Pulmonary artery endothelial cell (primary cell): ENCODE results near the gene ETS1. TPM values are rescaled to one million over a fixed set of nuclear protein-coding genes. Genes with fewer than 3 reads are reported as not detected.

Experiments used
- DNase-seq: peaks from one replicate; pipeline ENCODE4 v3.0.0-alpha.2; 2011; ENCODE audit warnings: low read depth, low spot score
- total RNA-seq: library from RNA; depleted of rRNA; stranded (reverse); fragments of >200 nt; gene quantifications from 2 replicates; pipeline ENCODE4 v1.2.3, GENCODE V29; 2014

ETS1 gene
- total RNA-seq, 1 donor from 2014 or later: 89.8 TPM

GRCh38 chr11:128521682-128522054 lies 65.7 kb downstream of the ETS1 start:
- DNase-seq: no peak

GRCh38 chr11:128520888-128521681 lies 66.3 kb downstream of the ETS1 start:
- no peak for DNase-seq

- no peak for DNase-seq
Observed at GRCh38 chr11:128520206-128520887, 67.0 kb downstream of the ETS1 start.

- no peak for DNase-seq
Observed at GRCh38 chr11:128519338-128519737, 68.0 kb downstream of the ETS1 start.

GRCh38 chr11:128518493-128519207 lies 68.7 kb downstream of the ETS1 start:
- no peak for DNase-seq

- DNase-seq: no peak
Observed at GRCh38 chr11:128517451-128518230, 69.7 kb downstream of the ETS1 start.

DNA sequence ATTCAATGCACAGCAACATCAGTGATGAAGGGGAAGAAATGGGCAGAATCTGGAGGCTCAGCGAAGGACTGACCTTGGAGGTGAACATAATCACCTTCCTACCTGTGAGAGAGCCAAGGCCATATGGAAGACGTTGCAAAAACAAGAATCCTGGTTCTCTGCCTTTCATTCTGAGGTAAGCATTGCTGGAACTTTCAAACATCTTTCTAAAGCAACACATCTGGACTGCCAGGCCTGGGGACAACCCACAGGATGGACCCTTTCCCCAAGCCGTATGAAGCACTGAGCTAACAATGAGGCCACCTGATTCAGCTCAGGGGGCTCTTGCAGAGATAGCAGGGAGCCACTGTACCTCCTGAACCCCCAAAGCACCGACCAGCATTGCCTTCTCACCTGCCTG lies 70.5 kb downstream of the ETS1 start:
- no peak for DNase-seq

GRCh38 chr11:128515826-128516778 lies 71.3 kb downstream of the ETS1 start:
- DNase-seq: no peak

DNA sequence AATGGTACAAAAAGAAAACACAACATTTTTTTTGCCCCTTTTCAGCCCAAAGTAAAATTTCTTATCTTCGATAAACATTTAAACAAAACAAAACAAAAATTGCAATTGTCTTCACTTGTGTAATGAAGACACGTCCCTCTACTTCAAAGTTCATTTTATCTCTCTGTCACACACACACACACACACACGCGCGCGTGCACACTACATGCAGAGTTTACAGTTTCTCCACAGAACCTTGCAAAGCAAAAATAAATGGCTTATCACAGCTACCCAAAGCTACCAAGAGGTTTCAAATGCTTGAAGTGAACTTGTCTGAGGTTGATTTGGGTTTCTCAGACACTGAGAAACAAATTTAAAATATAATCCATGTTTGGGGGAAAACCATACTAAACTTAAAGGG lies 72.3 kb downstream of the ETS1 start:
- DNase-seq: no peak

DNA sequence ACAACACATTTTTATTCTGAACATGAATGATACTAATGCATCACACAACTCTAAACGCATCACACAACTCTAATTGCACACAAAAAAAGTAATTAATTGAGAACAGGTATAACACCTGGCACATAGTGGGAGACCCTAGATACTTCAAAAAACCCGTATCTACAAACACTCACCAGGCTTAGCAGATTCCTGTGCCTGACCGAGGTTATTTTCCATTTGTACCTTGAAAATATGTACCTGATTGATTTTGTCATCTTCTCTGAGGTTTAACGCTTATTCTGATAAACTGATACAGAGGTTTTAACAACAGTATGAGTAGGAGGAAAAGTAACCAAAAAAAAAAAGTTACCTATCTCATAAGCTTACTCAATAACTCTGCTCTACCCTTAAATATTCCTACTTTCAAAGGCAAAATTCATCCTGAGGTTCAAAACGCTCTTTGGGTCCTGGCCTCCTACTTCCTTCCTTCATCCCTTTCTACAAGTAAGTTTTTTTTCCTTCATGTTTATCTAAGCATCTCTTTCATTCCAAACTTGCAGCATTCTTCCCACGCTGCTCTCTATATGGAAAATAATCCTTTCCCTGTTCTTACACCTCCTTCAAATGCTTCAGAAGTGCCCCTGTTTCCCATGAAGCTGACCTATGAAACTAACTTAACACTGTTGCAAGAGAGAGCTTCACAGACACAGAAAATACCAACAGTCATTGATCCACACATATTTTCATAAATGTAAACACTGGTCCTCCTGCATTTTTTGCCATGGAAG lies 73.3 kb downstream of the ETS1 start:
- no peak for DNase-seq

- no peak for DNase-seq
Observed at GRCh38 chr11:128512474-128512996, 74.8 kb downstream of the ETS1 start.

- no peak for DNase-seq
Observed at GRCh38 chr11:128511712-128512111, 75.6 kb downstream of the ETS1 start.

DNA sequence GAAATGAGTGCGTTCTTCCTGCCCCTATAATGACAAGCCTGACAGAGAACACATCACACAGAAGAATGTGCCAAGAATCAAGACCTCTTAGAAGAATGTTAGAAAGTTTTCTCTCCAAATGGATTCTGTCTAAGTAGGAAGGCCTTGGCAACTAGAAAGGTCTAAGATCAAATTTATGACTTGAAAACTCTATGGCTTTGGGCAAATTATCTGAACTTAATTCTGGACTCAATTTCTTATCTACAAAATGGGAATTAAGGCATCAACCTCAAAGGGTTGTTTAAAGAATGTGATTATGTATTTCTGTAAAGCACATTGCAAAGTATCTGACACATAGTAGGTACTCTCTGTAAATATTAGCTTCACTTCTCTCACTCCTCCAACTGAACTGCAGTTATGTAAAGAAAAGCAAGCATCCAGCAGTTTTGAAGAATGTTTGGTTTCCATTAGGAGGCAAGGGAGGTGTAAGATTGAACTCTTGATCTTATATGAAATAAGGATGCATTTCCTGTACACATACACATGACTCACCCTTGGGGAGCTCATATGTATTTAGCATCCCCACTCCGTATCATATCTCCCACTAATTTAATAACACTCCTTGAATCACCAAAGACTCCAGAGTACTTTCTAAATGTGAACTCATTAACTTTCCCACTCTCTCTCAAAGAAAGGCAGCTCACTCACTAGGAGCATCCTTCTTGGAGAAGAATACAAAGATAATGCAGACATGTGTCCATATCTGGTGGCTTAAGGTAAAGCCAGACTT lies 77.6 kb downstream of the ETS1 start:
- no peak for DNase-seq

DNA sequence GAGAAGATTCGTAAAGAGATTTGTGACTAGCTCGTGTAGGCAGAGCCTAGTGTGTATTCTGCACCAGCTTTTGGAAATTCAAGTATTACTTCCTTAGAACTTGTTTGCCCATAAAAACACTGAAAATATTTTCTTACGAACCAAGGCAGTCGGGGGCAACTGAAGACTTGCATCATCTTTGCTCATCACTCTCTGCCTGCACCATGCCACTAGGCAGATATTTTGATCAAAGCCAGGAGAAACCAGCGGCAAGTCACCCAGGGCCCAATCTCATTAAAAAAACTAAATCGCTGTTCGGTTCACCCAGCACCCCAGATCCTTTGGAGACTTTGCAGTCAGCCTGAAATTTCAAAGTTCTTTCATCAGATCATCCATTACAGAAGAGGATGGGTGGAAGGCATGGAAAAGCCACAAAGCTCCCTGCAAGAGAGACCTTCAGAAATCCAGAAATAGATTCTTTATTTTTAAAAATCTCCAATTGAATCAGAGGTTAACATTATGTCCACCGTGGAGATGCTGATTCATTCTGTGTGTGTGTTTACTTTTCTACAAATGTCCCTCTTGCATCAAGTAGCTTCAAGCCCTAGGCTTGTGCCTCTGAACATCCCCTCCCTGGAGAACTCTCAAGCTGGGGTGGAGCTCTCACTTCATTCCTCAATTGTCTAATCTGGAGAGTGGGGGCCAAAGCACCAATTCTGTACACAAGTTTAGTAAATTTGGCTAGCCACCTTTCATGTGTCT lies 78.4 kb downstream of the ETS1 start:
- DNase-seq: no peak

DNA sequence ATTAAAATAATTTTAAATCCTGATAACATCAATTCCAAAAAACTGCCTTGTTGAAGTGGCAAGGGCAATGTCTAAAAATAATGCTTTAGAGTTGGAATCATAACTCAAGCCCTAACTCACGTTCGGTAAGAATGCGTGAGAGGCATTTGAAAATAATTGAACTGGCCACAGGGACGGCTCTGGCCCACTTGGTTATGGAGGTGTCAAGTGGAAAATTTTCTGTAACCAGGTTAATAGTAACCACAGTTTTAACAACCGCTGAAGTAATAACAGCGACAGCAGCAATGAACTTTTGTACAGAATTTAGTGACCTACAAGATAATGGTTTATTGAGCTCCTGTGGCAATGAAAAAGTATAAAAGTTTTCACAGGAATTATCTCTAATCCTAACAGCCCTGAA lies 79.4 kb downstream of the ETS1 start:
- DNase-seq: no peak

DNA sequence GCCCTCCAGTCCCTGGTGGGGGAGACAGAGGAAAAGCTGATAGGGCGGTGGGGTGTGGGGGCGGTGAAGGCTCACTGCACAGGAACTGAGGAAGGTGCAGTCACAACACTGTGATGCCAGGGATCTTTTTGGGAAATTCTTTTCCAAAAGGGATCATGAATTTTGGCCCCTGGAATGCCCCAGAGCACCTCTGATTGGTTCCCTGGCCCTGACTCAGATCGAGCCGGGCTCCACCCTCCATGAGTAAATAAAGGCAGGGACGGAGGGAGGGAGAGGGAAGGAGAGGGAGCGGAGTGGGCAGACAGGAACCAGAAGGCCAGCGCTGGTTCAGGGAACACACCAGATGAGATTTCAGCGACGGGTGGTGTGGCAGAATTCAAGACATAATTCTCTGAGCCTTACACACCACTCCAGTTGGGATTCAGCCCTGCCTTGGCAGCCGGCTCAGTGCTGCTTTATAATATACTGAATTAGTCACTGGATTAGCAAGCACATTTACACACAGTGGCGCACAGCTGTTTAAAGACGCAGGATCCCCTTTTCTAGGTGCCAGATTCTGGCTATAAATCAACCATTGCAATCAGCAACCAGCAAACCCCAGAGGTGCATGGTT lies 80.3 kb downstream of the ETS1 start:
- DNase-seq: peak; percentile 59

DNA sequence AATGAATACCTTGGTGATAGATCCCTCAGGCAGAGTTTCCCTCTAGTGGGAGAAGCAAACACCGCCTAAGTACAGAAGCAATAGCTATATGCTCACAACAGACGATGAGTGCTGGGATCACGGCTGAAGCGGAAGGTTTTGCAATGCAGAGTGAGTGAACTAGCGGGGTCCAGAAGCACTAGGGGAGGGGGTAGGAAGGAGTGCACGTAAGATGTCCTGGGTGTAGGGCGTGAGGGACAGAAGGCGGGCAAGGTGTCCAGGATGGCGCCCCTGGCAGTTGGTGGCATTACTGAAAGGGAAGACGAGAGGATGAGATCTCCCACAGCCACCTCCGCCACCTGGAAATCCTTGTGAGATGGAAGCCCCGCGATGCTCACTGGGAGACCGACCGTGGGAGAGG lies 81.0 kb downstream of the ETS1 start:
- DNase-seq: no peak
